HCT116 (cell line): ENCODE data around the gene AUTS2. TPM values are rescaled to one million over a fixed set of nuclear protein-coding genes. Genes with fewer than 3 reads are reported as not detected.

ENCODE experiments used
- ATAC-seq: fragments of 200-7000 bp; cut with Tn5 transposase; 2 replicates; pipeline ENCODE4 v1.9.1; 2020; ENCODE audit warnings: mild to moderate bottlenecking, moderate library complexity
- BruUV-seq: library from RNA; stranded (reverse); fragments of 400-500 nt; replicated peaks from 2 replicates; lab custom pipeline; 2021; lab: Mats Ljungman, UMichigan
- CTCF ChIA-PET: fragments of 300-600 bp; sonication (Branson Sonifier 250); formaldehyde crosslinking; loops from one replicate; lab custom pipeline; 2021; ENCODE audit warnings: antibody characterized with exemption; lab: Charles Lee
- POLR2A ChIA-PET: fragments of 300-600, 350-600 bp; sonication (Branson Sonifier 250); formaldehyde crosslinking; loops from one replicate; lab custom pipeline; 2021; ENCODE audit warnings: antibody characterized with exemption; lab: Charles Lee
- RAD21 ChIA-PET, 2 experiments: fragments of 300-600 bp; sonication (Branson Sonifier 250); formaldehyde crosslinking; loops; one replicate each; lab custom pipeline; 2023; ENCODE audit warnings: low total read pairs in 2 of 2; ENCODE audit not compliant: uncharacterized antibody in 2 of 2, unreplicated experiment in 2 of 2, low non-redundant PET in 1 of 2; lab: Charles Lee
- DNase-seq: peaks from one replicate; pipeline ENCODE4 v3.0.0-alpha.2; 2010; ENCODE audit warnings: low read depth, low spot score
- H2AFZ ChIP-seq: fragments of 200-600 bp; shearing (Covaris generic), sonication (generic); 2 replicates; pipeline ENCODE4 v1.6.1; 2017; ENCODE audit warnings: low read depth, mixed run types, mixed read lengths, antibody characterized with exemption, low read length; ENCODE audit not compliant: poor library complexity, severe bottlenecking
- H3K27ac ChIP-seq: 2 replicates; pipeline ENCODE4 v1.5.1; 2012; ENCODE audit warnings: low read depth, low read length
- H3K27me3 ChIP-seq: fragments of 200-600 bp; sonication (generic); 2 replicates; pipeline ENCODE4 v1.6.1; 2016; ENCODE audit warnings: mixed run types, low read length, mixed read lengths; ENCODE audit not compliant: insufficient read depth
- H3K36me3 ChIP-seq, 2 experiments: fragments of 200-500 bp in 1 of 2; fragments of 200-600 bp in 1 of 2; sonication (Bioruptor generic) in 1 of 2; sonication (generic) in 1 of 2; 2 replicates each; pipeline versions ENCODE4 v1.5.1 to v1.6.1; 2014 to 2016; ENCODE audit warnings: low read length in 2 of 2, inconsistent platforms in 1 of 2, mixed read lengths in 1 of 2, mixed run types in 1 of 2; ENCODE audit not compliant: insufficient read depth in 2 of 2, control insufficient read depth in 1 of 2
- H3K4me1 ChIP-seq, 2 experiments: fragments of 200-600 bp in 1 of 2; sonication (generic) in 1 of 2; 2 replicates each; pipeline versions ENCODE4 v1.5.1 to v1.6.1; 2012 to 2017; ENCODE audit warnings: low read length in 2 of 2, inconsistent platforms in 1 of 2, mild to moderate bottlenecking in 1 of 2, mixed read lengths in 1 of 2, mixed run types in 1 of 2, moderate library complexity in 1 of 2; ENCODE audit not compliant: insufficient read depth in 2 of 2, control insufficient read depth in 1 of 2
- H3K4me2 ChIP-seq: fragments of 200-600 bp; sonication (generic); 2 replicates; pipeline ENCODE4 v1.6.1; 2017; ENCODE audit warnings: mixed run types, low read length, mixed read lengths
- H3K4me3 ChIP-seq, 2 experiments: fragments of 200-600 bp in 1 of 2; sonication (generic) in 1 of 2; replicated peaks in 1 of 2; 2 replicates each; pipeline ENCODE4 v1.5.1; 2011 to 2016; ENCODE audit warnings: low read length in 2 of 2, control low read depth in 1 of 2, low read depth in 1 of 2, mild to moderate bottlenecking in 1 of 2, mixed read lengths in 1 of 2, mixed run types in 1 of 2
- H3K79me2 ChIP-seq: fragments of 200-600 bp; sonication (generic); 2 replicates; pipeline ENCODE4 v1.6.1; 2017; ENCODE audit warnings: mild to moderate bottlenecking, mixed run types, low read length, moderate library complexity, mixed read lengths; ENCODE audit not compliant: insufficient read depth
- H3K9ac ChIP-seq: fragments of 200-600 bp; sonication (generic); 2 replicates; pipeline ENCODE4 v1.6.1; 2016; ENCODE audit warnings: low read length, mixed read lengths
- H3K9me2 ChIP-seq: fragments of 200-600 bp; sonication (generic), shearing (Covaris generic); 2 replicates; pipeline ENCODE4 v1.6.1; 2017; ENCODE audit warnings: mixed run types, mild to moderate bottlenecking, moderate library complexity; ENCODE audit not compliant: insufficient read depth
- H3K9me3 ChIP-seq, 2 experiments: fragments of 200-500 bp in 1 of 2; fragments of 200-600 bp in 1 of 2; sonication (Bioruptor generic) in 1 of 2; sonication (generic) in 1 of 2; 2 replicates each; pipeline ENCODE4 v1.6.1; 2014 to 2017; ENCODE audit warnings: low read length in 2 of 2, mixed read lengths in 2 of 2, inconsistent platforms in 1 of 2, low read depth in 1 of 2, mild to moderate bottlenecking in 1 of 2, mixed run types in 1 of 2, moderate library complexity in 1 of 2; ENCODE audit not compliant: control insufficient read depth in 1 of 2, insufficient read depth in 1 of 2
- H4K20me1 ChIP-seq: fragments of 200-600 bp; sonication (generic), shearing (Covaris generic); 2 replicates; pipeline ENCODE4 v1.6.1; 2017; ENCODE audit warnings: mixed run types, mild to moderate bottlenecking, moderate library complexity; ENCODE audit not compliant: insufficient read depth
- ATF3 ChIP-seq: IDR thresholded peaks from 2 replicates; pipeline ENCODE4 v1.6.1; 2012
- EGR1 ChIP-seq: IDR thresholded peaks from 2 replicates; pipeline ENCODE4 v1.6.1; 2012; ENCODE audit warnings: low read depth
- ELF1 ChIP-seq: IDR thresholded peaks from 2 replicates; pipeline ENCODE4 v1.6.1; 2012; ENCODE audit warnings: low read depth, borderline replicate concordance
- EZH2 ChIP-seq: fragments of 200-600 bp; sonication (generic); IDR thresholded peaks from 2 replicates; pipeline ENCODE4 v1.6.1; 2017; ENCODE audit warnings: antibody characterized with exemption, mixed run types
- EZH2phosphoT487 ChIP-seq: fragments of 200-600 bp; IDR thresholded peaks from 2 replicates; pipeline ENCODE4 v1.6.1; 2018; ENCODE audit warnings: antibody characterized with exemption, borderline replicate concordance
- JUND ChIP-seq: IDR thresholded peaks from 2 replicates; pipeline ENCODE4 v1.6.1; 2012
- POLR2A ChIP-seq: IDR thresholded peaks from 2 replicates; pipeline ENCODE4 v1.7.0; 2011; ENCODE audit warnings: borderline replicate concordance; ENCODE audit not compliant: insufficient read depth, insufficient read length; ENCODE audit errors: extremely low read depth
- POLR2AphosphoS5 ChIP-seq: IDR thresholded peaks from 2 replicates; pipeline ENCODE4 v1.6.1; 2011; ENCODE audit warnings: mild to moderate bottlenecking, low read depth, low read length, moderate library complexity
- RAD21 ChIP-seq: IDR thresholded peaks from 2 replicates; pipeline ENCODE4 v1.6.1; 2012; ENCODE audit warnings: low read depth, mild to moderate bottlenecking
- SIN3A ChIP-seq: IDR thresholded peaks from 2 replicates; pipeline ENCODE4 v1.6.1; 2012; ENCODE audit warnings: low read depth
- SRF ChIP-seq: IDR thresholded peaks from 2 replicates; pipeline ENCODE4 v1.6.1; 2012; ENCODE audit warnings: low read depth
- TCF7L2 ChIP-seq: IDR thresholded peaks from 2 replicates; pipeline ENCODE4 v1.7.0; 2011; ENCODE audit warnings: borderline replicate concordance, inconsistent platforms; ENCODE audit not compliant: insufficient read depth, insufficient read length; ENCODE audit errors: extremely low read depth
- YY1 ChIP-seq: IDR thresholded peaks from 2 replicates; pipeline ENCODE4 v1.6.1; 2011; ENCODE audit warnings: low read length, low read depth, moderate library complexity, mild to moderate bottlenecking; ENCODE audit not compliant: insufficient replicate concordance; ENCODE audit errors: extremely low read depth
- ZBTB33 ChIP-seq: IDR thresholded peaks from 2 replicates; pipeline ENCODE4 v1.6.1; 2011; ENCODE audit warnings: mild to moderate bottlenecking, low read length, moderate library complexity; ENCODE audit not compliant: insufficient replicate concordance; ENCODE audit errors: extremely low read depth
- ZFX ChIP-seq: fragments of 450-650 bp; IDR thresholded peaks from 2 replicates; pipeline ENCODE4 v1.6.1; 2017
- ZNF274 ChIP-seq: fragments of 200-500 bp; sonication (Bioruptor generic); IDR thresholded peaks from 2 replicates; pipeline ENCODE4 v1.6.1; 2014; ENCODE audit warnings: mild to moderate bottlenecking, low read depth, low read length, inconsistent platforms
- intact Hi-C: fragments of 100-400 bp; cut with micrococcal nuclease; formaldehyde crosslinking; loops from 2 replicates; pipeline ENCODE4 v1.10.0; 2022
- total RNA-seq: library from RNA; stranded (reverse); gene quantifications from one replicate; pipeline ENCODE4 v1.2.1, GENCODE V29; 2021; ENCODE audit not compliant: unreplicated experiment
- TF ChIP-seq, protein P1 (sequence below): IDR thresholded peaks from 2 replicates; pipeline ENCODE4 v1.6.1; 2012; ENCODE audit warnings: low read depth
- TF ChIP-seq, protein P2 (sequence below), 3 experiments: fragments of 200-600 bp in 1 of 3; sonication (generic) in 1 of 3; IDR thresholded peaks in 2 of 3; conservative IDR thresholded peaks in 1 of 3; 2 replicates each; pipeline ENCODE4 v1.5.1; 2012 to 2017; ENCODE audit warnings: low read depth in 2 of 3, low read length in 2 of 3, antibody characterized with exemption in 1 of 3, borderline replicate concordance in 1 of 3, control low read depth in 1 of 3, mild to moderate bottlenecking in 1 of 3, mixed read lengths in 1 of 3, mixed run types in 1 of 3, moderate library complexity in 1 of 3; ENCODE audit not compliant: insufficient read depth in 1 of 3

The AUTS2 gene
- total RNA-seq, 1 experiment from 2014 or later: 0.93 TPM

- no peak overlapping the region for H3K4me2 ChIP-seq
- no peaks in the 10 kb centered on the region for H4K20me1 ChIP-seq
- no peaks in the 10 kb centered on the region for H3K36me3 ChIP-seq
- no peaks in the 10 kb centered on the region for H3K79me2 ChIP-seq
- POLR2A ChIA-PET: no interaction called here
- CTCF ChIA-PET: no interaction called here
- no peak overlapping the region for H2AFZ ChIP-seq
- ATAC-seq (no peak), DNase-seq (no peak)
- TF ChIP-seq ELF1: no peak
- no peak for TF ChIP-seq TCF7L2
- no peak for TF ChIP-seq ATF3
- TF ChIP-seq ZFX: no peak
- TF ChIP-seq, protein P1, sequence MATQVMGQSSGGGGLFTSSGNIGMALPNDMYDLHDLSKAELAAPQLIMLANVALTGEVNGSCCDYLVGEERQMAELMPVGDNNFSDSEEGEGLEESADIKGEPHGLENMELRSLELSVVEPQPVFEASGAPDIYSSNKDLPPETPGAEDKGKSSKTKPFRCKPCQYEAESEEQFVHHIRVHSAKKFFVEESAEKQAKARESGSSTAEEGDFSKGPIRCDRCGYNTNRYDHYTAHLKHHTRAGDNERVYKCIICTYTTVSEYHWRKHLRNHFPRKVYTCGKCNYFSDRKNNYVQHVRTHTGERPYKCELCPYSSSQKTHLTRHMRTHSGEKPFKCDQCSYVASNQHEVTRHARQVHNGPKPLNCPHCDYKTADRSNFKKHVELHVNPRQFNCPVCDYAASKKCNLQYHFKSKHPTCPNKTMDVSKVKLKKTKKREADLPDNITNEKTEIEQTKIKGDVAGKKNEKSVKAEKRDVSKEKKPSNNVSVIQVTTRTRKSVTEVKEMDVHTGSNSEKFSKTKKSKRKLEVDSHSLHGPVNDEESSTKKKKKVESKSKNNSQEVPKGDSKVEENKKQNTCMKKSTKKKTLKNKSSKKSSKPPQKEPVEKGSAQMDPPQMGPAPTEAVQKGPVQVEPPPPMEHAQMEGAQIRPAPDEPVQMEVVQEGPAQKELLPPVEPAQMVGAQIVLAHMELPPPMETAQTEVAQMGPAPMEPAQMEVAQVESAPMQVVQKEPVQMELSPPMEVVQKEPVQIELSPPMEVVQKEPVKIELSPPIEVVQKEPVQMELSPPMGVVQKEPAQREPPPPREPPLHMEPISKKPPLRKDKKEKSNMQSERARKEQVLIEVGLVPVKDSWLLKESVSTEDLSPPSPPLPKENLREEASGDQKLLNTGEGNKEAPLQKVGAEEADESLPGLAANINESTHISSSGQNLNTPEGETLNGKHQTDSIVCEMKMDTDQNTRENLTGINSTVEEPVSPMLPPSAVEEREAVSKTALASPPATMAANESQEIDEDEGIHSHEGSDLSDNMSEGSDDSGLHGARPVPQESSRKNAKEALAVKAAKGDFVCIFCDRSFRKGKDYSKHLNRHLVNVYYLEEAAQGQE: no peak
- no peak for TF ChIP-seq ZNF274
- no peak for TF ChIP-seq EZH2phosphoT487
- no peak for TF ChIP-seq SIN3A
- TF ChIP-seq EZH2: no peak
- TF ChIP-seq JUND: no peak
- no peak for TF ChIP-seq SRF
- no peak for TF ChIP-seq YY1
- TF ChIP-seq EGR1: no peak
- no peak for TF ChIP-seq ZBTB33
- TF ChIP-seq, protein P2, sequence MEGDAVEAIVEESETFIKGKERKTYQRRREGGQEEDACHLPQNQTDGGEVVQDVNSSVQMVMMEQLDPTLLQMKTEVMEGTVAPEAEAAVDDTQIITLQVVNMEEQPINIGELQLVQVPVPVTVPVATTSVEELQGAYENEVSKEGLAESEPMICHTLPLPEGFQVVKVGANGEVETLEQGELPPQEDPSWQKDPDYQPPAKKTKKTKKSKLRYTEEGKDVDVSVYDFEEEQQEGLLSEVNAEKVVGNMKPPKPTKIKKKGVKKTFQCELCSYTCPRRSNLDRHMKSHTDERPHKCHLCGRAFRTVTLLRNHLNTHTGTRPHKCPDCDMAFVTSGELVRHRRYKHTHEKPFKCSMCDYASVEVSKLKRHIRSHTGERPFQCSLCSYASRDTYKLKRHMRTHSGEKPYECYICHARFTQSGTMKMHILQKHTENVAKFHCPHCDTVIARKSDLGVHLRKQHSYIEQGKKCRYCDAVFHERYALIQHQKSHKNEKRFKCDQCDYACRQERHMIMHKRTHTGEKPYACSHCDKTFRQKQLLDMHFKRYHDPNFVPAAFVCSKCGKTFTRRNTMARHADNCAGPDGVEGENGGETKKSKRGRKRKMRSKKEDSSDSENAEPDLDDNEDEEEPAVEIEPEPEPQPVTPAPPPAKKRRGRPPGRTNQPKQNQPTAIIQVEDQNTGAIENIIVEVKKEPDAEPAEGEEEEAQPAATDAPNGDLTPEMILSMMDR (IDR thresholded peaks at IDR 0.05 in 2 of 3, conservative IDR thresholded peaks at IDR 0.05 in 1 of 3; ENCODE audit: borderline replicate concordance in 1 of 3, insufficient read depth in 1 of 3, low read depth in 2 of 3, low read length in 2 of 3): no peak
- TF ChIP-seq RAD21: no peak
- TF ChIP-seq POLR2AphosphoS5: no peak
- no peak for TF ChIP-seq POLR2A
- H3K9me2 ChIP-seq: no peaks in the 10 kb centered on the region
- no TSS peak for BruUV-seq
- H3K4me3 ChIP-seq: no peak overlapping the region
- intact Hi-C loops: no loop called here
- H3K27ac ChIP-seq: no peak overlapping the region
- H3K27me3 ChIP-seq: no peaks in the 10 kb centered on the region
- no peaks in the 10 kb centered on the region for H3K4me1 ChIP-seq
- no peak overlapping the region for H3K9ac ChIP-seq
- peaks cover 0 to 18% of the 10 kb centered on the region in 2 experiments; a peak in 2 of 4 replicates for H3K9me3 ChIP-seq
- RAD21 ChIA-PET: no interaction called here
Measured at GRCh38 chr7:70052691-70053090, 454.4 kb downstream of the AUTS2 start.
